H9 (cell line): ENCODE results near the gene AP4M1. TPM values are rescaled to one million over a fixed set of nuclear protein-coding genes. Genes with fewer than 3 reads are reported as not detected.

Source experiments
- DNase-seq: peaks from one replicate; pipeline ENCODE4 v3.0.0-alpha.2; 2017
- H2AFZ ChIP-seq: one replicate; pipeline ENCODE4 v1.6.1; 2013; ENCODE audit warnings: mild to moderate bottlenecking, low read length, control low read depth, moderate library complexity
- H2AK5ac ChIP-seq: 2 replicates; pipeline ENCODE4 v1.6.1; 2013; ENCODE audit warnings: low read length, control low read depth, mixed read lengths; ENCODE audit not compliant: insufficient read length
- H2BK120ac ChIP-seq: one replicate; pipeline ENCODE4 v1.6.1; 2013; ENCODE audit warnings: low read depth, mild to moderate bottlenecking, low read length, control low read depth, inconsistent platforms; ENCODE audit not compliant: poor library complexity, severe bottlenecking
- H2BK12ac ChIP-seq: 2 replicates; pipeline ENCODE4 v1.6.1; 2013; ENCODE audit warnings: low read length, control low read depth, mixed read lengths, low read depth; ENCODE audit not compliant: insufficient read length
- H2BK15ac ChIP-seq: 2 replicates; pipeline ENCODE4 v1.6.1; 2013; ENCODE audit warnings: low read depth, low read length, control low read depth
- H2BK20ac ChIP-seq: one replicate; pipeline ENCODE4 v1.6.1; 2013; ENCODE audit warnings: low read depth, mild to moderate bottlenecking, low read length, control low read depth, inconsistent platforms; ENCODE audit not compliant: poor library complexity, severe bottlenecking
- H2BK5ac ChIP-seq: 2 replicates; pipeline ENCODE4 v1.6.1; 2013; ENCODE audit warnings: low read length, control low read depth, mixed read lengths; ENCODE audit not compliant: insufficient read length
- H3K14ac ChIP-seq: 2 replicates; pipeline ENCODE4 v1.6.1; 2013; ENCODE audit warnings: low read length, control low read depth; ENCODE audit not compliant: insufficient read depth
- H3K18ac ChIP-seq: 2 replicates; pipeline ENCODE4 v1.6.1; 2013; ENCODE audit warnings: low read depth, mild to moderate bottlenecking, mixed read lengths, low read length, control low read depth; ENCODE audit not compliant: insufficient read length
- H3K23ac ChIP-seq: 2 replicates; pipeline ENCODE4 v1.6.1; 2013; ENCODE audit warnings: low read length, control low read depth, mixed read lengths, low read depth; ENCODE audit not compliant: insufficient read length
- H3K23me2 ChIP-seq: 2 replicates; pipeline ENCODE4 v1.6.1; 2013; ENCODE audit warnings: low read depth, mild to moderate bottlenecking, mixed read lengths, low read length, control low read depth; ENCODE audit not compliant: insufficient read length, poor library complexity, severe bottlenecking
- H3K27ac ChIP-seq: 2 replicates; pipeline ENCODE4 v1.5.1; 2013; ENCODE audit warnings: low read length, control low read depth, mixed read lengths, low read depth; ENCODE audit not compliant: insufficient read length
- H3K27me3 ChIP-seq: 2 replicates; pipeline ENCODE4 v1.6.1; 2013; ENCODE audit warnings: low read length, control low read depth, inconsistent platforms; ENCODE audit not compliant: insufficient read depth
- H3K4ac ChIP-seq: 2 replicates; pipeline ENCODE4 v1.6.1; 2013; ENCODE audit warnings: low read depth, mild to moderate bottlenecking, control low read depth, inconsistent platforms, low read length, moderate library complexity
- H3K4me1 ChIP-seq: 2 replicates; pipeline ENCODE4 v1.6.1; 2013; ENCODE audit warnings: low read length, control low read depth, inconsistent platforms; ENCODE audit not compliant: insufficient read depth
- H3K4me2 ChIP-seq: 2 replicates; pipeline ENCODE4 v1.6.1; 2013; ENCODE audit warnings: low read length, control low read depth, mixed read lengths; ENCODE audit not compliant: insufficient read length, insufficient read depth
- H3K56ac ChIP-seq: 2 replicates; pipeline ENCODE4 v1.6.1; 2013; ENCODE audit warnings: low read depth, mild to moderate bottlenecking, mixed read lengths, low read length, control low read depth; ENCODE audit not compliant: insufficient read length
- H3K79me1 ChIP-seq: 2 replicates; pipeline ENCODE4 v1.6.1; 2013; ENCODE audit warnings: low read depth, mild to moderate bottlenecking, moderate library complexity, low read length, control low read depth, inconsistent platforms; ENCODE audit not compliant: insufficient read depth, poor library complexity, severe bottlenecking
- H3K79me2 ChIP-seq: 2 replicates; pipeline ENCODE4 v1.6.1; 2013; ENCODE audit warnings: low read length, control low read depth, inconsistent platforms; ENCODE audit not compliant: insufficient read depth
- H3K9ac ChIP-seq: 2 replicates; pipeline ENCODE4 v1.6.1; 2013; ENCODE audit warnings: low read length, control low read depth, mixed read lengths; ENCODE audit not compliant: insufficient read length; ENCODE audit errors: extremely low read depth
- H3K9me3 ChIP-seq: one replicate; pipeline ENCODE4 v1.6.1; 2013; ENCODE audit warnings: low read depth, low read length, inconsistent platforms; ENCODE audit not compliant: control insufficient read depth
- H3T11ph ChIP-seq: one replicate; pipeline ENCODE4 v1.6.1; 2013; ENCODE audit warnings: mild to moderate bottlenecking, low read length, control low read depth, inconsistent platforms
- H4K20me1 ChIP-seq: one replicate; pipeline ENCODE4 v1.6.1; 2013; ENCODE audit not compliant: control insufficient read depth, insufficient read length, insufficient read depth
- H4K5ac ChIP-seq: 2 replicates; pipeline ENCODE4 v1.6.1; 2013; ENCODE audit warnings: low read depth, mild to moderate bottlenecking, mixed read lengths, low read length, control low read depth; ENCODE audit not compliant: insufficient read length
- H4K8ac ChIP-seq: replicated peaks from 2 replicates; pipeline ENCODE4 v1.6.1; 2013; ENCODE audit warnings: low read length, control low read depth, mixed read lengths, low read depth; ENCODE audit not compliant: insufficient read length
- H4K91ac ChIP-seq: 2 replicates; pipeline ENCODE4 v1.6.1; 2013; ENCODE audit warnings: low read depth, mild to moderate bottlenecking, moderate library complexity, mixed read lengths, low read length, control low read depth; ENCODE audit not compliant: insufficient read length
- H3K27ac Mint-ChIP-seq, 3 experiments: 2 replicates in 2 of 3; 3 replicates in 1 of 3; pipeline ENCODE4 v1.8.0; 2020 to 2021; ENCODE audit warnings: mixed read lengths in 3 of 3, mild to moderate bottlenecking in 1 of 3, moderate library complexity in 1 of 3
- H3K27me3 Mint-ChIP-seq: 2 replicates; pipeline ENCODE4 v1.8.0; 2021; ENCODE audit warnings: low read depth, mild to moderate bottlenecking, moderate library complexity, mixed read lengths
- H3K36me3 Mint-ChIP-seq, 3 experiments: 2 replicates in 2 of 3; 3 replicates in 1 of 3; pipeline ENCODE4 v1.8.0; 2020 to 2021; ENCODE audit warnings: low read depth in 3 of 3, mixed read lengths in 3 of 3; ENCODE audit not compliant: insufficient read depth in 1 of 3
- H3K4me1 Mint-ChIP-seq, 2 experiments: 2 replicates each; pipeline ENCODE4 v1.8.0; 2020; ENCODE audit warnings: mixed read lengths in 2 of 2
- H3K4me3 Mint-ChIP-seq, 2 experiments: 2 replicates in 1 of 2; 3 replicates in 1 of 2; pipeline ENCODE4 v1.8.0; 2020 to 2021; ENCODE audit warnings: mild to moderate bottlenecking in 2 of 2, mixed read lengths in 2 of 2, moderate library complexity in 1 of 2
- H3K9me3 Mint-ChIP-seq, 2 experiments: 2 replicates in 1 of 2; 3 replicates in 1 of 2; pipeline ENCODE4 v1.8.0; 2020; ENCODE audit warnings: mild to moderate bottlenecking in 2 of 2, mixed read lengths in 2 of 2, moderate library complexity in 1 of 2
- WGBS: extraction: QIAGEN DNeasy Blood & Tissue Kit; methylation state at CpG from one replicate; pipeline ENCODE4 v1.1.7; 2013; ENCODE audit warnings: missing lambda C conversion rate, low lambda C conversion rate, mixed read lengths; ENCODE audit not compliant: insufficient read length; ENCODE audit errors: extremely low coverage; 5-methylcytosine and 5-hydroxymethylcytosine counted together
- total RNA-seq: library from RNA; stranded (reverse); gene quantifications from 2 replicates; pipeline ENCODE4 v1.2.1, GENCODE V29; 2021
- TF ChIP-seq, protein P1 (sequence below): fragments of 200-600 bp; sonication (generic); conservative IDR thresholded peaks from 3 replicates; pipeline ENCODE4 v1.8.0; 2021; ENCODE audit warnings: antibody characterized with exemption, mild to moderate bottlenecking

The AP4M1 gene
- total RNA-seq, 1 experiment from 2014 or later: 18.8 TPM

DNA sequence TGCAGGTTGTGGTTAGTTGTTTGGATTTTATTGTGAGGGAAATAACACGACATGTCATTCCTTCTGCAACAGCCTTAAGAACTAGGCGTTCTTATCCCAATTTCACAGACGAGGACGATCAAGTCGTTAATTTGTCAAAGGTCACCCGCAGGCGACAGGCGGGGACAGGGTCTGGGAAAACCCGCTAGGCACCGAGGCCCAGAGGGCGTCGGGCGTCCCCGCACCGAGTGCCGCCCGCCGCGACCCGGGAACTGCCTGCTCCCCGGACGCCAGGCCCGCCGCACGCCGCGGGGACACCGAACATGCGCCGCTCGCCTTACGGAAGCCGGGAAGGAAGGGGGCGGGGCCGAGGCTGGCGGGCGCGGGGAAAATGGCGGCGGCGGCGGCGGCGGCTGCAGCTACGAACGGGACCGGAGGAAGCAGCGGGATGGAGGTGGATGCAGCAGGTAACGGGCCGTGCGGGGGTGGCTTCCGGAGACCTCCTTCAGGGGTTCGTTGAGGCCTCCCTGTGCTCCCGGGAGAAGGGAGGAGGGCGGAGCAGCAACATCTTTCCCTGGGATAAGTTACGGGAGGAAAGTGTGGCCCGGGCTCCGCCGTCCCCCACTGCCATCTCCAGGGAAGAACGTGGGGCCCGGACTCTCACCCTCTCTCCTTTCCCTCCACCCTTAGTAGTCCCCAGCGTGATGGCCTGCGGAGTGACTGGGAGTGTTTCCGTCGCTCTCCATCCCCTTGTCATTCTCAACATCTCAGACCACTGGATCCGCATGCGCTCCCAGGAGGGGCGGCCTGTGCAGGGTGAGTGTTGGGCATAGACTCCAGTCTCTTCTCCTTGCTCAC is 12.6 kb upstream of the AP4M1 start, which contains the start of gene COPS6:
TSS of gene COPS6 (plus strand) at position 349 of the 837 bp plus-strand sequence. CDS start at position 371, 22 bp downstream.
- Histone ChIP-seq H3K79me2 (no peaks in the 10 kb centered on the region), H3K23ac (no peak within 1 kb of the TSS), H2AFZ (no peak within 1 kb of the TSS), H3K9me3 (no peaks in the 10 kb centered on the region), H3K56ac (no peak within 1 kb of the TSS), H2BK5ac (no peak within 1 kb of the TSS), H3K14ac (peak within 1 kb of the TSS; percentile 96), H4K20me1 (no peaks in the 10 kb centered on the region), H4K5ac (no peak within 1 kb of the TSS), H3K79me1 (no peaks in the 10 kb centered on the region), H2BK120ac (no peak within 1 kb of the TSS), H3K27me3 (no peaks in the 10 kb centered on the region), H3K27ac (peak within 1 kb of the TSS; percentile 15), H3K4me2 (peak within 1 kb of the TSS; percentile 90), H4K8ac (peak within 1 kb of the TSS; percentile 19), H3K4me1 (no peaks in the 10 kb centered on the region), H3T11ph (no peak within 1 kb of the TSS), H2AK5ac (no peak within 1 kb of the TSS), H2BK15ac (no peak within 1 kb of the TSS), H2BK20ac (no peak within 1 kb of the TSS), H4K91ac (no peak within 1 kb of the TSS), H3K18ac (peak within 1 kb of the TSS; percentile 90), H2BK12ac (no peak within 1 kb of the TSS), H3K23me2 (peaks cover 4% of the 10 kb centered on the region), H3K4ac (no peak within 1 kb of the TSS), H3K9ac (peak within 1 kb of the TSS; percentile 93)
- peak; percentile 78 for DNase-seq
- Mint-ChIP-seq H3K4me3 (peak within 1 kb of the TSS; percentile 96 to 97), H3K36me3 (peaks cover 39 to 42% (median 41%) of the 10 kb centered on the region in 3 experiments), H3K27me3 (peaks cover 5% of the 10 kb centered on the region), H3K27ac (peak within 1 kb of the TSS; percentile 93 to 98 (median 97)), H3K4me1 (peaks cover 9 to 10% of the 10 kb centered on the region in 2 experiments), H3K9me3 (no peaks in the 10 kb centered on the region; a peak in 1 of 5 replicates)
- WGBS: no CpG with 5 or more reads among the region's 68 CpGs
- TF ChIP-seq, protein P1, sequence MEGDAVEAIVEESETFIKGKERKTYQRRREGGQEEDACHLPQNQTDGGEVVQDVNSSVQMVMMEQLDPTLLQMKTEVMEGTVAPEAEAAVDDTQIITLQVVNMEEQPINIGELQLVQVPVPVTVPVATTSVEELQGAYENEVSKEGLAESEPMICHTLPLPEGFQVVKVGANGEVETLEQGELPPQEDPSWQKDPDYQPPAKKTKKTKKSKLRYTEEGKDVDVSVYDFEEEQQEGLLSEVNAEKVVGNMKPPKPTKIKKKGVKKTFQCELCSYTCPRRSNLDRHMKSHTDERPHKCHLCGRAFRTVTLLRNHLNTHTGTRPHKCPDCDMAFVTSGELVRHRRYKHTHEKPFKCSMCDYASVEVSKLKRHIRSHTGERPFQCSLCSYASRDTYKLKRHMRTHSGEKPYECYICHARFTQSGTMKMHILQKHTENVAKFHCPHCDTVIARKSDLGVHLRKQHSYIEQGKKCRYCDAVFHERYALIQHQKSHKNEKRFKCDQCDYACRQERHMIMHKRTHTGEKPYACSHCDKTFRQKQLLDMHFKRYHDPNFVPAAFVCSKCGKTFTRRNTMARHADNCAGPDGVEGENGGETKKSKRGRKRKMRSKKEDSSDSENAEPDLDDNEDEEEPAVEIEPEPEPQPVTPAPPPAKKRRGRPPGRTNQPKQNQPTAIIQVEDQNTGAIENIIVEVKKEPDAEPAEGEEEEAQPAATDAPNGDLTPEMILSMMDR: no peak
